Aorta (tissue), 5 donors: ENCODE measurements around the gene AZU1. TPM values are rescaled to one million over a fixed set of nuclear protein-coding genes. Genes with fewer than 3 reads are reported as not detected.
A peak's percentile ranks its signal among the peaks of the same experiment; 100 is the strongest.
"Not testable (repeated sequence)": the region's sequence is repeated elsewhere in the genome, so short reads cannot be mapped to it uniquely, and the experiment has no call there.

Source experiments
- ATAC-seq: fragments of 200-7000 bp; cut with Tn5 transposase; one replicate; pipeline ENCODE4 v1.9.1; 2022; ENCODE audit warnings: moderate library complexity; ENCODE audit not compliant: low FRiP score
- DNase-seq, 2 donors: peaks; one replicate each; pipeline ENCODE4 v3.0.0-alpha.2; 2020
- H3K27ac ChIP-seq, 2 donors: one replicate each; pipeline ENCODE4 v1.5.1; 2013; ENCODE audit warnings: low read length in 2 of 2, mild to moderate bottlenecking in 2 of 2, moderate library complexity in 2 of 2, control low read depth in 1 of 2, inconsistent platforms in 1 of 2, low read depth in 1 of 2
- H3K27me3 ChIP-seq, 2 donors: one replicate each; pipeline ENCODE4 v1.6.1; 2013; ENCODE audit warnings: control low read depth in 1 of 2, low read length in 1 of 2, mild to moderate bottlenecking in 1 of 2, moderate library complexity in 1 of 2; ENCODE audit not compliant: insufficient read depth in 2 of 2, control insufficient read depth in 1 of 2
- H3K36me3 ChIP-seq, 2 donors: one replicate each; pipeline ENCODE4 v1.6.1; 2013; ENCODE audit warnings: control low read depth in 1 of 2, low read length in 1 of 2, mild to moderate bottlenecking in 1 of 2; ENCODE audit not compliant: insufficient read depth in 2 of 2, control insufficient read depth in 1 of 2
- H3K4me1 ChIP-seq, 2 donors: one replicate each; pipeline ENCODE4 v1.6.1; 2013; ENCODE audit warnings: low read length in 2 of 2, control low read depth in 1 of 2, mild to moderate bottlenecking in 1 of 2, moderate library complexity in 1 of 2; ENCODE audit not compliant: insufficient read depth in 2 of 2, control insufficient read depth in 1 of 2
- H3K4me3 ChIP-seq, 2 donors: one replicate each; pipeline ENCODE4 v1.5.1; 2013; ENCODE audit warnings: low read length in 2 of 2, control low read depth in 1 of 2, mild to moderate bottlenecking in 1 of 2
- H3K9me3 ChIP-seq: one replicate; pipeline ENCODE4 v1.6.1; 2013; ENCODE audit warnings: mild to moderate bottlenecking, low read length; ENCODE audit not compliant: control insufficient read depth
- WGBS, 2 donors: extraction: QIAGEN DNeasy Blood & Tissue Kit; methylation state at CpG; one replicate each; pipeline ENCODE4 v1.1.7; 2013; 5-methylcytosine and 5-hydroxymethylcytosine counted together
- intact Hi-C, 2 donors: fragments of 100-400 bp; cut with DNase I; formaldehyde crosslinking; loops; one replicate each; pipeline versions ENCODE4 v1.14.2 to v1.15.0; 2022
- polyA plus RNA-seq, 2 donors: library from polyadenylated mRNA; stranded (reverse); fragments of 200-250 nt; gene quantifications; one replicate each; pipeline ENCODE4 v1.2.3, GENCODE V29; 2013
- total RNA-seq, 2 donors: library from RNA; stranded (reverse); fragmentation: NEBNext Ultra II Directional; extraction: Animal tissue kit (Norgen Biotek cat#: 25700); gene quantifications; one replicate each; pipeline ENCODE4 v1.2.1, GENCODE V29; 2021
- donor health status: healthy with polysubstance abuse.
- donor health status: Bipolar disorder and iron deficiency.
- donor health status: DM: no; HTN: no; CAD: no.
- donor health status: DM: no; HTN: no; CAD: no.
- donor health status: DM: yes; HTN: yes; CAD: no.

AZU1 gene
- total and polyA plus RNA-seq, 4 donors: 0.49 to 0.72 TPM; not detected in 2

DNA sequence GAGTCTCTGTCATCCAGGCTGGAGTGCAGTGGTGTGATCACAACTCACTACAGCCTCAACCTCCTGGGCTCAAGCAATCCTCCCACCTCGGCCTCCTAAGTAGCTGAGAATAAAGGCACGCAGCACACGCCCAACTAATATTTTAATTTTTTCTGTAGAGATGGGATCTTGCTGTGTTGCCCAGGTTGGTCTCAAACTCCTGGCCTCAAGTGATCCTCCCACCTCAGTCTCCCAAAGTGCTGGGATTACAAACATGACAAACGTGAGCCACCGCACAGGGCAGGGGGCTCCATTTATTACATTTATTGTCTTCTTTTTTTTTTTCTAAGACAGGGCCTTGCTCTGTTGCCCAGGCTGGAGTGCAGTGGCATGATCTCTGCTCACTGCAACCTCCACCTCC, 7.4 kb upstream of the AZU1 start:
- H3K27me3 ChIP-seq, H3K4me1 ChIP-seq, ATAC-seq, H3K4me3 ChIP-seq, DNase-seq, intact Hi-C loops, H3K9me3 ChIP-seq, H3K36me3 ChIP-seq, H3K27ac ChIP-seq: not testable (repeated sequence)
- WGBS, 2 donors: 95 to 98% methylated on average over 5 of the region's 5 CpGs

DNA sequence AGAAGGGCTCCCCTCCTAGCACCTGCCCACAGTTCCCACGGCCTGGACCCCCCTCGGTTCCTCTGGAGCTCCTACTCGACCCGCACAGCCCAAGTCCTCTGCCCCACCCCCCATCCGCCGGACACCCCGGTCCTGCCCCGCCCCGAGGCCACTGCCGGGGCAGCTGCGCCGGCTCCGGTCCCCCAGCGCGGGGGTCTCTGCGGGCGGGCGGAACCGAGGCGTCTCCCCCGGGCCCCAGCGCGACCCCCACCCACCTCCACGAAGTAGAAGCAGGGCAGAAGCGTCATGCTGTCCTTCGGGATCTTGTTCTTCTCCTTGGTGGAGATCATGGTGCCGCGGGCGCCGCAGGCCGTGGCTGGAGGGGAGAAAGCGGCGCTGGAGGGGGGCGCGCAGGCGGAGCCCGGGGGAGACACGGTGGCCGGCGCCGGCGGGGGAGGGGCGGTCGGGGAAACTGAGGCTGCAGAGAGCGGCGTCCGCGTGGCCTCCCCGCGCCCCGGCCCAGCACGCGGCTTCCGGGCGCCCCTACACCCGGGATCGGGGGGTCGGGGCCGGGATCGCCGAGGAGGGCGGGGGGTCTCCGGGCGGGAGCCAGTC, 6.3 kb upstream of the AZU1 start:
- ATAC-seq (no peak), DNase-seq (peak; percentile 45 to 74)
- Histone ChIP-seq H3K9me3 (no peaks in the 10 kb centered on the region), H3K36me3 (no peaks in the 10 kb centered on the region), H3K27me3 (no peaks in the 10 kb centered on the region), H3K4me1 (no peaks in the 10 kb centered on the region), H3K4me3 (no peak overlapping the region), H3K27ac (no peak overlapping the region)
- WGBS, 2 donors: 1 to 2% methylated on average over 23 to 64 of the region's 64 CpGs
- intact Hi-C loops: no loop called here

DNA sequence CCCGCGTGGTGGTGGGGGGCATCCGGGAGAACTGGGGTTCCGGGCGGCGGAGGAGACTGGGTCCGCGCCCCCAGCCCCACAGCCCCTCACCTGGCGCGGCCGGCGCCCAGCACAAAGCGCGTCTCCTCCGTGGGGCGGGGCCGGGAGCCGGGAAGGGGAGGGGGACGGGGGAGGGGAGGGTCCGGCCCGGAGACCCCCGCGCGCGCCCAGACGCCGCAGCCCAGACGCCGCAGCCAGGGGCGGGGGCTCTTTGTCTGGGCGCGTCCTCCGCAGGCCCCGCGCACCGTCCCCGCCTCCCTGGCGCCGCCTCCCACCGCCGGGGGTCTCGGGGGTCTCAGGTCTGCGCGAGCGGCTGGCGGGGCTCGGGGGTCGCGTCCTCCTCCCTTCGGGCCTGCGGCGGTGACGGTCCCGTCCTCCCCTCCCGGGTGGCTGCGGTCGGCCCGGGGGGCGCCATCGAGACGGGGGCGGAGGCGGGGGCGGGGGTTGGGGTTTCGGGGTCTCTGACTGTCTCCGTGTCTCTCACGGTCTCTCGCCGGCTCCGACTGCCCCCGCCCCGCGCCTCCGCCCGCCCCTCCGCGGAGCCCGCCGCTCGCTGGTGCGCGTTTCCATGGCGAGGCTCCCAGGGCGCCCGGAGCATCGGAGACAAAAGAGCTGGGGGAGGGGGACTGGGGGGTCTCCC, 5.7 kb upstream of the AZU1 start, which contains the start of gene PLPPR3:
Gene PLPPR3, minus strand, starts transcription at position 131 of the 679 bp plus-strand sequence. CDS start 396 bp downstream, outside the sequence.
- H3K4me3 ChIP-seq: no peak within 1 kb of the TSS
- ATAC-seq (no peak), DNase-seq (no peak)
- no peaks in the 10 kb centered on the region for H3K9me3 ChIP-seq
- H3K27ac ChIP-seq: no peak within 1 kb of the TSS
- no peaks in the 10 kb centered on the region for H3K27me3 ChIP-seq
- no peaks in the 10 kb centered on the region for H3K36me3 ChIP-seq
- H3K4me1 ChIP-seq: no peaks in the 10 kb centered on the region
- intact Hi-C loops: no loop called here
- 1% methylated on average over 38 to 86 of the region's 86 CpGs for WGBS, 2 donors

DNA sequence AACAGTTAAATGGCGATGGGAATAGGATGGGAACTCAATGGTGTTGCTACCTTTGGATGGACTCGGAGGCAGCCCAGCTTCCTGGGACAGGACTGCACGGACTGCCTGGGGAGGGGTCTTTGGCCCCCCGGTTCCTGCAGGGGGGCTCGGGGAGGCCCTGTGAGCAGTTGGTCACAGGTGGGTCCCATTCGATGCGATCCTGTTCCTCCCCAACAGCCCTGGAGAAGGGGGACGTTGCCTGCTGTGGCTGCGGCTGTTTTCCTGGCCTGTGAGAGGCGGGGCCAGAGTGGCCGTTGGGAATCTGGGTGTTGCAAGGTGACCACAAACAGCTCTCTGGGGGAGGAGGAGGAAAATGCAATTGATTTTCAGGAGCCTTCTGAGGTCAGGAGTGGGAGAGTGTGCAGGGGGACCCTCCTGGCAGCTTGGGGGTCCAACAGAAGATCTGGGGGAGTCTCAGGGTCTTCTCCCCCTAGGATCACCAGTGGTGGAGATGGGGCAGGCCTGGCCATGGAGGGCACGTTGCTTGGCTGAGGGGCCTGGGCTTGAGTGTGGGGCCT, 4.0 kb upstream of the AZU1 start:
- no peak for ATAC-seq
- H3K27me3 ChIP-seq: no peaks in the 10 kb centered on the region

DNA sequence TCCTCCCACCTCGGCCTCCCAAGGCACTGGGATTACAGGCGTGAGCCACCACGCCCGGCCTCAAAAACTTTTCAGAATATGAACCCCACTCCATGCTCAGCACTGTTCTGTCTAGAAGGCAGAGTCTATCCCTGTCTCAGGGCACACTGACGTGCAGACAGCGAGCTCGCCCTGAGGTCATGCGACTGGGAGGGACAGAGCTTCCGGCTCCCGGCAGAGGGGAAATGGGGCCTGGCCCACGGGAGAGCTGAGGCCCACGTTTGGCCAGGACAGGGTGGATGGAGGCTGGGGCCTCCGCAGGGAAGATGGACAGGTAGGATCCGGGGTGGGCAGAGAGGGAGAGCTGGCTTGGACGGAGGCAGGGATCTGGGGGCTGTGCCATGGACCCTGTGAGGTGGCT, 2.8 kb upstream of the AZU1 start:
- Histone ChIP-seq H3K27ac (no peak overlapping the region), H3K9me3 (no peaks in the 10 kb centered on the region), H3K4me3 (no peak overlapping the region), H3K36me3 (no peaks in the 10 kb centered on the region), H3K4me1 (no peaks in the 10 kb centered on the region), H3K27me3 (no peaks in the 10 kb centered on the region)
- WGBS, 2 donors: 82 to 84% methylated on average over 15 of the region's 15 CpGs
- intact Hi-C loops: no loop called here
- ATAC-seq (no peak), DNase-seq (peak in 1 of 2 donors; percentile 71)

More for the DNA sequence above, 4.0 kb upstream of the AZU1 start:
- H3K9me3 ChIP-seq: no peaks in the 10 kb centered on the region
- H3K4me3 ChIP-seq: no peak overlapping the region
- H3K36me3 ChIP-seq: no peaks in the 10 kb centered on the region
- DNase-seq: no peak
- no peak overlapping the region for H3K27ac ChIP-seq
- intact Hi-C loops: no loop called here
- WGBS, 2 donors: 60 to 68% methylated on average over 12 of the region's 12 CpGs
- H3K4me1 ChIP-seq: no peaks in the 10 kb centered on the region

DNA sequence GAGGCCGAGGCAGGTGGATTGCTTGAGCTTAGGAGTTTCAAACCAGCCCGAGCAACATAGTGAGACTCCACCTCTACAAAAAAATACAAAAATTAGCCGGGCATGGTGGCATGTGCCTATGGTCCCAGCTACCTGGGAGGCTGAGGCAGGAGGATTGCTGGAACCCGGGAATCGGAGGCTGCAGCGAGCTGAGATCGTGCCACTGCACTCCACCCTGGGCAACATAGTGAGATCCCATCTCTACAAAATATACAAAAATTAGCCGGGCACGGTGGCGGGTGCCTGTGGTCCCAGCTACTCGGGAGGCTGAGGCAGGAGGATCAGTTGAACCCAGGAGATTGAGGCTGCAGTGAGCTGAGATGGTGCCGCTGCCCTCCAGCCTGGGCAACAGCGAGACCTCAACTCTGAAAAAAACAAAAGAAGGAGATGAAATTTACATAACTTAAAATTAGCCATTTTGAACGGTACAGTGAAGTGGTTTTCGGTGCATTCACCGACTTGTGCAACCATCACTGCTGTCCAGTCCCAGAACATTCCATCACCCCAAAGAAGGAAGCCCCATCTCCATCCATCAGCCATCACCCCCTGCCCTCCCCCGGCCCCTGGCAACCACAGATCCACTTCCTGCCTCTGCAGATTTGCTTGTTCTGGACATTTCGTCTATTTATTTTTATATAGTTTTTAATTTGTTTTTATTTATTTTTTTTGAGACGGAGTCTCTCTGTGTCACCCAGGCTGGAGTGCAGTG, 1.6 kb upstream of the AZU1 start:
- no peak for ATAC-seq
- no peaks in the 10 kb centered on the region for H3K27me3 ChIP-seq
- intact Hi-C loops: no loop called here

DNA sequence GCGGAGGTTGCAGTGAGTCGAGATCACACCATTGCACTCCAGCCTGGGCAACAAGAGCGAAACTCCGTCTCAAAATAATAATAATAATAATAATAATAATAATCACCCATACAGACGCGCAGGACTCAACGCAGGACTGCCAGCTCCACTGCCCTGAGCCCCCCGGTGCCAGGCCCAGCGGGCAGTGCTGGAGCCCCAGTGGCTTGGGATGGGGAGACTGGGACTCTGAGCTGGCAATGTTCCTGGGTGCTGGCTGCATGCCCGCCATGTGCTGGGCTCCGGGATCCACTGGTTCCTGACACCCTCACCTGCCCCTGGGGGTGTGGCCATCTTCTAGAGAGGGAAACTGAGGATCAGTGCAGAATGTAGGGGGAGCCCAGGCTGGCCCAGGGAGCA, 325 bp upstream of the AZU1 start:
- 86 to 90% methylated on average over 11 of the region's 11 CpGs for WGBS, 2 donors
- no peak for DNase-seq

More for the DNA sequence above, 1.6 kb upstream of the AZU1 start:
- Histone ChIP-seq H3K36me3 (no peaks in the 10 kb centered on the region), H3K9me3 (no peaks in the 10 kb centered on the region), H3K4me1 (no peaks in the 10 kb centered on the region), H3K27ac (no peak overlapping the region), H3K4me3 (no peak overlapping the region)
- no peak for DNase-seq
- WGBS, 2 donors: 77 to 78% methylated on average over 19 of the region's 19 CpGs

DNA sequence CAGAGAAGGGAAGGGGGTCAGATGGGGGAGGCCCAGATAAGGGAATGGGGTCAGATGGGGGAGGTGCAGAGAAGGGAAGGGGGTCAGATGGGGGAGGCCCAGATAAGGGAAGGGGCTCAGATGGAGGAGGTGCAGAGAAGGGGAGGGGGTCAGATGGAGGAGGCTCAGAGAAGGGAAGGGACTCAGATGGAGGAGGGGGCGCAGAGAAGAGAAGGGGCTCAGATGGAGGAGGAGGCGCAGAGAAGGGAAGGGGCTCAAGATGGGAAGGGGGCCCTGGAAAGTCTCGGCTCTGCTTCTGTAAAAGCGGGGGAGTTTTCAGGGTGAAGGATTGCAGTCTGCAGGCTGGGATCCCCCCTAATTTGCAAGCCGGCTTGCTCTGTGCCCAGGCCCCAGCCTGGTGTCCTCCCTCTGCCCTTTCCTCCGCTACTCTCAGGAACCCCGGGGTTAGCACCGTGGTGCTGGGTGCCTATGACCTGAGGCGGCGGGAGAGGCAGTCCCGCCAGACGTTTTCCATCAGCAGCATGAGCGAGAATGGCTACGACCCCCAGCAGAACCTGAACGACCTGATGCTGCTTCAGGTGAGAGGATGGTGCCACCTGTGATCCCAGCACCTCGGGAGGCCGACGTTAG, 1.6 kb downstream of the AZU1 start:
- ATAC-seq (no peak), DNase-seq (no peak)
- intact Hi-C loops: no loop called here
- Histone ChIP-seq H3K27ac (no peak overlapping the region), H3K36me3 (no peaks in the 10 kb centered on the region), H3K4me1 (no peaks in the 10 kb centered on the region), H3K9me3 (peaks cover 1% of the 10 kb centered on the region), H3K27me3 (no peaks in the 10 kb centered on the region), H3K4me3 (no peak overlapping the region)
- 76 to 80% methylated on average over 17 to 18 of the region's 18 CpGs for WGBS, 2 donors

More for the DNA sequence above, 325 bp upstream of the AZU1 start:
- H3K27me3 ChIP-seq: no peaks in the 10 kb centered on the region
- no peak for ATAC-seq
- intact Hi-C loops: no loop called here
- no peak overlapping the region for H3K27ac ChIP-seq
- no peaks in the 10 kb centered on the region for H3K36me3 ChIP-seq
- H3K4me3 ChIP-seq: no peak overlapping the region
- no peaks in the 10 kb centered on the region for H3K4me1 ChIP-seq
- no peaks in the 10 kb centered on the region for H3K9me3 ChIP-seq
